Trophoblast cell (in vitro differentiated cells and primary cell): ENCODE data around the gene CPEB2.

Source experiments
- DNase-seq, 2 donors: peaks; one replicate each; pipeline ENCODE4 v3.0.0-alpha.2; 2016
- H2AFZ ChIP-seq: 2 replicates; pipeline ENCODE4 v1.6.1; 2013; ENCODE audit warnings: low read length, moderate library complexity, mild to moderate bottlenecking; ENCODE audit not compliant: insufficient read depth, poor library complexity
- H2AK5ac ChIP-seq: 2 replicates; pipeline ENCODE4 v1.6.1; 2013; ENCODE audit warnings: mild to moderate bottlenecking, low read length
- H2BK120ac ChIP-seq: 2 replicates; pipeline ENCODE4 v1.6.1; 2013; ENCODE audit warnings: low read length, mild to moderate bottlenecking, moderate library complexity; ENCODE audit not compliant: insufficient read depth, poor library complexity
- H2BK12ac ChIP-seq: 2 replicates; pipeline ENCODE4 v1.6.1; 2013; ENCODE audit warnings: mild to moderate bottlenecking, low read length, moderate library complexity
- H2BK5ac ChIP-seq: 2 replicates; pipeline ENCODE4 v1.6.1; 2013; ENCODE audit warnings: low read length, low read depth, moderate library complexity, mild to moderate bottlenecking; ENCODE audit not compliant: poor library complexity
- H3K14ac ChIP-seq: 2 replicates; pipeline ENCODE4 v1.6.1; 2013; ENCODE audit warnings: mild to moderate bottlenecking, low read length
- H3K18ac ChIP-seq: 2 replicates; pipeline ENCODE4 v1.6.1; 2013; ENCODE audit warnings: mild to moderate bottlenecking, low read length
- H3K23ac ChIP-seq: 2 replicates; pipeline ENCODE4 v1.6.1; 2013; ENCODE audit warnings: low read length
- H3K27ac ChIP-seq: 2 replicates; pipeline ENCODE4 v1.5.1; 2013; ENCODE audit warnings: low read depth, mild to moderate bottlenecking, inconsistent platforms, low read length, moderate library complexity
- H3K27me3 ChIP-seq: 2 replicates; pipeline ENCODE4 v1.6.1; 2013; ENCODE audit warnings: inconsistent platforms, mild to moderate bottlenecking, low read length, moderate library complexity; ENCODE audit not compliant: insufficient read depth
- H3K36me3 ChIP-seq, 2 experiments: 1 replicate in 1 of 2; 2 replicates in 1 of 2; pipeline ENCODE4 v1.6.1; 2013; ENCODE audit warnings: low read length in 2 of 2, mild to moderate bottlenecking in 2 of 2, moderate library complexity in 1 of 2; ENCODE audit not compliant: insufficient read depth in 2 of 2, control insufficient read depth in 1 of 2
- H3K4ac ChIP-seq: 2 replicates; pipeline ENCODE4 v1.6.1; 2013; ENCODE audit warnings: low read depth, mild to moderate bottlenecking, low read length, moderate library complexity
- H3K4me1 ChIP-seq, 2 experiments: 1 replicate in 1 of 2; 2 replicates in 1 of 2; pipeline ENCODE4 v1.6.1; 2013; ENCODE audit warnings: low read length in 2 of 2, mild to moderate bottlenecking in 2 of 2, moderate library complexity in 1 of 2; ENCODE audit not compliant: insufficient read depth in 2 of 2, control insufficient read depth in 1 of 2
- H3K4me2 ChIP-seq: 2 replicates; pipeline ENCODE4 v1.6.1; 2013; ENCODE audit warnings: inconsistent platforms, mild to moderate bottlenecking, low read length, moderate library complexity
- H3K4me3 ChIP-seq: 2 replicates; pipeline ENCODE4 v1.5.1; 2013; ENCODE audit warnings: mild to moderate bottlenecking, low read depth, low read length, inconsistent platforms
- H3K79me1 ChIP-seq: one replicate; pipeline ENCODE4 v1.6.1; 2013; ENCODE audit warnings: low read length
- H3K79me2 ChIP-seq: 2 replicates; pipeline ENCODE4 v1.6.1; 2013; ENCODE audit warnings: low read length, mild to moderate bottlenecking; ENCODE audit not compliant: control insufficient read depth, insufficient read depth, poor library complexity
- H3K9ac ChIP-seq: 2 replicates; pipeline ENCODE4 v1.6.1; 2013; ENCODE audit warnings: mild to moderate bottlenecking, low read length
- H3K9me3 ChIP-seq: 2 replicates; pipeline ENCODE4 v1.6.1; 2013; ENCODE audit warnings: low read depth, mild to moderate bottlenecking, control low read depth, inconsistent platforms, low read length; ENCODE audit not compliant: insufficient read depth
- H4K12ac ChIP-seq: 2 replicates; pipeline ENCODE4 v1.6.1; 2013; ENCODE audit warnings: low read depth, mild to moderate bottlenecking, low read length, moderate library complexity
- H4K8ac ChIP-seq: 2 replicates; pipeline ENCODE4 v1.6.1; 2013; ENCODE audit warnings: low read depth, mild to moderate bottlenecking, low read length, moderate library complexity
- H4K91ac ChIP-seq: one replicate; pipeline ENCODE4 v1.6.1; 2013; ENCODE audit warnings: low read depth, mild to moderate bottlenecking, low read length, moderate library complexity
- whole genome bisulfite sequencing: extraction: QIAGEN DNeasy Blood & Tissue Kit; methylation state at CpG from one replicate; pipeline ENCODE4 v1.1.7; 2013; ENCODE audit warnings: missing lambda C conversion rate; ENCODE audit not compliant: insufficient read length, insufficient coverage; ENCODE audit errors: extremely low coverage; 5-methylcytosine and 5-hydroxymethylcytosine counted together

CPEB2 gene

GRCh38 chr4:15116509-15117079, 114.3 kb downstream of the CPEB2 start:
- Histone ChIP-seq H3K27me3 (no peaks in the 10 kb centered on the region), H4K91ac (no peak overlapping the region), H2AK5ac (no peak overlapping the region), H3K23ac (no peak overlapping the region), H3K14ac (no peak overlapping the region), H3K18ac (no peak overlapping the region), H3K4me3 (no peak overlapping the region), H2BK120ac (no peak overlapping the region), H3K9me3 (no peaks in the 10 kb centered on the region), H3K4me2 (no peak overlapping the region), H3K79me2 (no peaks in the 10 kb centered on the region), H4K8ac (no peak overlapping the region), H2AFZ (no peak overlapping the region), H3K36me3 (no peaks in the 10 kb centered on the region), H2BK5ac (no peak overlapping the region), H3K79me1 (no peaks in the 10 kb centered on the region), H3K4ac (no peak overlapping the region), H3K4me1 (no peaks in the 10 kb centered on the region), H4K12ac (no peak overlapping the region), H2BK12ac (no peak overlapping the region), H3K27ac (no peak overlapping the region), H3K9ac (no peak overlapping the region)
- no peak for DNase-seq
- no CpG with 5 or more reads among the region's 2 CpGs for WGBS

- H3K27ac ChIP-seq, result no peak overlapping the region
- H3K4me3 ChIP-seq, result no peak overlapping the region
- H2BK5ac ChIP-seq, result no peak overlapping the region
- no peaks in the 10 kb centered on the region for H3K4me1 ChIP-seq
- H2BK120ac ChIP-seq, result no peak overlapping the region
- WGBS, result no CpG with 5 or more reads among the region's 3 CpGs
- H3K27me3 ChIP-seq, result no peaks in the 10 kb centered on the region
- H3K18ac ChIP-seq, result no peak overlapping the region
- no peaks in the 10 kb centered on the region for H3K36me3 ChIP-seq
- H3K23ac ChIP-seq, result no peak overlapping the region
- no peak overlapping the region for H2BK12ac ChIP-seq
- no peak overlapping the region for H3K4ac ChIP-seq
- DNase-seq, result peak; percentile 11 to 73
- no peaks in the 10 kb centered on the region for H3K79me1 ChIP-seq
- no peak overlapping the region for H4K12ac ChIP-seq
- no peak overlapping the region for H3K14ac ChIP-seq
- H3K9me3 ChIP-seq, result peaks cover 2% of the 10 kb centered on the region
- H3K4me2 ChIP-seq, result no peak overlapping the region
- H2AK5ac ChIP-seq, result no peak overlapping the region
- no peak overlapping the region for H4K8ac ChIP-seq
- H3K9ac ChIP-seq, result no peak overlapping the region
- H4K91ac ChIP-seq, result no peak overlapping the region
- H3K79me2 ChIP-seq, result no peaks in the 10 kb centered on the region
- H2AFZ ChIP-seq, result no peak overlapping the region
Measured at GRCh38 chr4:15117270-15117946, 115.1 kb downstream of the CPEB2 start.

- H2BK5ac ChIP-seq, result no peak overlapping the region
- H3K4me2 ChIP-seq, result no peak overlapping the region
- no peaks in the 10 kb centered on the region for H3K36me3 ChIP-seq
- no peak overlapping the region for H3K18ac ChIP-seq
- no peaks in the 10 kb centered on the region for H3K4me1 ChIP-seq
- H4K91ac ChIP-seq, result no peak overlapping the region
- no CpG with 5 or more reads among the region's 4 CpGs for WGBS
- H2AK5ac ChIP-seq, result no peak overlapping the region
- H3K4ac ChIP-seq, result no peak overlapping the region
- H3K79me2 ChIP-seq, result no peaks in the 10 kb centered on the region
- no peak overlapping the region for H3K27ac ChIP-seq
- H3K4me3 ChIP-seq, result no peak overlapping the region
- no peak overlapping the region for H2AFZ ChIP-seq
- no peak overlapping the region for H4K12ac ChIP-seq
- H3K79me1 ChIP-seq, result no peaks in the 10 kb centered on the region
- H3K14ac ChIP-seq, result no peak overlapping the region
- no peak overlapping the region for H3K23ac ChIP-seq
- no peaks in the 10 kb centered on the region for H3K27me3 ChIP-seq
- no peak overlapping the region for H4K8ac ChIP-seq
- H3K9me3 ChIP-seq, result peaks cover 2% of the 10 kb centered on the region
- no peak overlapping the region for H3K9ac ChIP-seq
- no peak overlapping the region for H2BK12ac ChIP-seq
- no peak overlapping the region for H2BK120ac ChIP-seq
- no peak for DNase-seq
Measured at GRCh38 chr4:15118292-15118691, 116.0 kb downstream of the CPEB2 start.
